B cell (primary cell): Measurements from ENCODE around the gene LDLRAD3. TPM values are rescaled to one million over a fixed set of nuclear protein-coding genes. Genes with fewer than 3 reads are reported as not detected.

ENCODE experiments used
- ATAC-seq: fragments of 200-7000 bp; cut with Tn5 transposase; one replicate; pipeline ENCODE4 v1.10.0; 2021; ENCODE audit warnings: low read depth, mild to moderate bottlenecking, moderate number of reproducible peaks, moderate library complexity
- CTCF ChIA-PET: fragments of 350-600 bp; sonication (Branson Sonifier 250); formaldehyde crosslinking; loops from one replicate; lab custom pipeline; 2021; ENCODE audit warnings: antibody characterized with exemption, inconsistent platforms; lab: Charles Lee
- POLR2A ChIA-PET: fragments of 350-600 bp; sonication (Branson Sonifier 250); formaldehyde crosslinking; loops from one replicate; lab custom pipeline; 2021; ENCODE audit warnings: antibody characterized with exemption; lab: Charles Lee
- DNase-seq: peaks from one replicate; pipeline ENCODE4 v3.0.0; 2013
- H2AFZ ChIP-seq: 2 replicates; pipeline ENCODE4 v1.6.1; 2012; ENCODE audit warnings: mild to moderate bottlenecking, low read depth, low read length; ENCODE audit not compliant: insufficient read depth, poor library complexity, severe bottlenecking
- H3K27ac ChIP-seq, 2 donors: 1 replicate in 1 of 2; 2 replicates in 1 of 2; pipeline ENCODE4 v1.5.1; 2012 to 2013; ENCODE audit warnings: low read length in 2 of 2, mild to moderate bottlenecking in 2 of 2, moderate library complexity in 1 of 2
- H3K27me3 ChIP-seq, 4 experiments: fragments of 200-600 bp in 1 of 4; sonication (generic) in 1 of 4; replicated peaks in 1 of 4; 1 replicate in 2 of 4; 2 replicates in 2 of 4; pipeline versions ENCODE4 v1.6.1 to v1.7.0; 2013 to 2016; ENCODE audit warnings: low read length in 3 of 4, mild to moderate bottlenecking in 2 of 4, mixed read lengths in 1 of 4, moderate library complexity in 1 of 4; ENCODE audit not compliant: insufficient read depth in 4 of 4, control insufficient read depth in 3 of 4; ENCODE audit errors: control extremely low read depth in 1 of 4
- H3K36me3 ChIP-seq, 2 experiments: replicated peaks in 1 of 2; 1 replicate in 1 of 2; 2 replicates in 1 of 2; pipeline versions ENCODE4 v1.6.1 to v1.7.1; 2013; ENCODE audit warnings: low read length in 1 of 2; ENCODE audit not compliant: insufficient read depth in 2 of 2, control insufficient read depth in 1 of 2; ENCODE audit errors: control extremely low read depth in 1 of 2, extremely low read depth in 1 of 2
- H3K4me1 ChIP-seq, 2 donors: fragments of 200-600 bp in 1 of 2; sonication (generic) in 1 of 2; 1 replicate in 1 of 2; 2 replicates in 1 of 2; pipeline versions ENCODE4 v1.5.1 to v1.6.1; 2013 to 2017; ENCODE audit warnings: low read length in 2 of 2; ENCODE audit not compliant: control insufficient read depth in 2 of 2, insufficient read depth in 2 of 2
- H3K4me2 ChIP-seq: replicated peaks from 2 replicates; pipeline ENCODE3; 2012; ENCODE audit warnings: mild to moderate bottlenecking, low read depth, low read length; ENCODE audit not compliant: poor library complexity, severe bottlenecking
- H3K4me3 ChIP-seq, 5 experiments: fragments of 200-600 bp in 1 of 5; sonication (generic) in 1 of 5; 1 replicate in 3 of 5; 2 replicates in 2 of 5; pipeline versions ENCODE4 v1.5.1 to v1.7.0; 2011 to 2016; ENCODE audit warnings: low read length in 4 of 5, mild to moderate bottlenecking in 4 of 5, low read depth in 2 of 5, control low read depth in 1 of 5, moderate library complexity in 1 of 5; ENCODE audit not compliant: insufficient read depth in 1 of 5; ENCODE audit errors: control extremely low read depth in 1 of 5, extremely low read depth in 1 of 5
- H3K79me2 ChIP-seq: fragments of 200-600 bp; sonication (generic); one replicate; pipeline ENCODE4 v1.6.0; 2016; ENCODE audit warnings: low read length; ENCODE audit not compliant: control insufficient read depth, insufficient read depth
- H3K9ac ChIP-seq: fragments of 200-600 bp; sonication (generic); 2 replicates; pipeline ENCODE4 v1.6.1; 2017; ENCODE audit warnings: mild to moderate bottlenecking, low read length, moderate library complexity
- H3K9me3 ChIP-seq, 3 donors: one replicate each; pipeline versions ENCODE4 v1.6.1 to v1.7.1; 2013; ENCODE audit warnings: low read length in 2 of 3; ENCODE audit not compliant: control insufficient read depth in 2 of 3, insufficient read depth in 1 of 3; ENCODE audit errors: control extremely low read depth in 1 of 3
- H4K20me1 ChIP-seq: 2 replicates; pipeline ENCODE4 v1.6.0; 2012; ENCODE audit warnings: mild to moderate bottlenecking, low read length; ENCODE audit not compliant: insufficient read depth, control insufficient read depth, poor library complexity, severe bottlenecking
- H3K27ac Mint-ChIP-seq: one replicate; pipeline ENCODE4 v1.8.0; 2021; ENCODE audit warnings: mixed read lengths
- H3K27me3 Mint-ChIP-seq: one replicate; pipeline ENCODE4 v1.8.0; 2021; ENCODE audit warnings: mixed read lengths
- H3K4me1 Mint-ChIP-seq: one replicate; pipeline ENCODE4 v1.8.0; 2021; ENCODE audit warnings: mixed read lengths
- H3K4me3 Mint-ChIP-seq: one replicate; pipeline ENCODE4 v1.8.0; 2021; ENCODE audit warnings: mixed read lengths
- H3K9me3 Mint-ChIP-seq: one replicate; pipeline ENCODE4 v1.8.0; 2022; ENCODE audit warnings: mixed read lengths; ENCODE audit not compliant: insufficient read depth
- CTCF ChIP-seq: fragments of 200-600 bp; IDR thresholded peaks from one replicate; pipeline ENCODE4 v1.8.0; 2022; ENCODE audit warnings: antibody characterized with exemption, mild to moderate bottlenecking
- EZH2 ChIP-seq: IDR thresholded peaks from 2 replicates; pipeline ENCODE4 v1.6.1; 2012; ENCODE audit warnings: borderline replicate concordance, low read depth, mild to moderate bottlenecking, moderate library complexity, low read length; ENCODE audit not compliant: insufficient read depth, poor library complexity, severe bottlenecking
- WGBS: methylation state at CpG from one replicate; pipeline ENCODE4 v1.1.5; 2013; ENCODE audit warnings: missing lambda C conversion rate; ENCODE audit not compliant: insufficient coverage; 5-methylcytosine and 5-hydroxymethylcytosine counted together
- intact Hi-C: fragments of 100-400 bp; cut with micrococcal nuclease; formaldehyde crosslinking; loops from one replicate; pipeline ENCODE4 v1.10.0; 2022
- polyA plus RNA-seq: library from polyadenylated mRNA; depleted of rRNA; stranded (reverse); fragments of >200 nt; gene quantifications from 2 replicates; pipeline ENCODE4 v1.2.3, GENCODE V29; 2012
- total RNA-seq, 2 donors: library from RNA; stranded (reverse); fragments of 120-200 nt in 1 of 2; gene quantifications; 1 replicate in 1 of 2; 2 replicates in 1 of 2; pipeline versions ENCODE4 v1.2.3 to v1.2.4, GENCODE V29; 2013 to 2022

The LDLRAD3 gene
- total and polyA plus RNA-seq, 2 donors (not counting 1 experiment from before 2014, with no cell fraction given) = 0.01 TPM; not detected in 1

GRCh38 chr11:36118084-36118483 is 174.2 kb downstream of the LDLRAD3 start:
- Mint-ChIP-seq H3K27ac (no peak overlapping the region), H3K9me3 (peaks cover 2% of the 10 kb centered on the region), H3K4me1 (no peaks in the 10 kb centered on the region), H3K4me3 (no peak overlapping the region), H3K27me3 (peaks cover 7% of the 10 kb centered on the region)
- Histone ChIP-seq H3K4me1 (no peaks in the 10 kb centered on the region), H3K27me3 (no peaks in the 10 kb centered on the region), H3K27ac (no peak overlapping the region), H2AFZ (no peak overlapping the region), H3K36me3 (no peaks in the 10 kb centered on the region), H3K79me2 (no peaks in the 10 kb centered on the region), H4K20me1 (no peaks in the 10 kb centered on the region), H3K4me3 (no peak overlapping the region), H3K9ac (no peak overlapping the region), H3K4me2 (no peak overlapping the region), H3K9me3 (peaks cover 0 to 8% (median 0%) of the 10 kb centered on the region in 3 donors)
- no peak for TF ChIP-seq EZH2
- TF ChIP-seq CTCF = no peak
- no peak for ATAC-seq
- intact Hi-C loops = no loop called here
- no peak for DNase-seq
- POLR2A ChIA-PET = no interaction called here
- CTCF ChIA-PET = interaction anchor here (0.6 kb wide), 1 partner anchor 780 kb away, joined by 3 read pairs; no protein-coding TSS in a partner anchor
- WGBS = 100% methylated on average over 1 of the region's 2 CpGs

DNA sequence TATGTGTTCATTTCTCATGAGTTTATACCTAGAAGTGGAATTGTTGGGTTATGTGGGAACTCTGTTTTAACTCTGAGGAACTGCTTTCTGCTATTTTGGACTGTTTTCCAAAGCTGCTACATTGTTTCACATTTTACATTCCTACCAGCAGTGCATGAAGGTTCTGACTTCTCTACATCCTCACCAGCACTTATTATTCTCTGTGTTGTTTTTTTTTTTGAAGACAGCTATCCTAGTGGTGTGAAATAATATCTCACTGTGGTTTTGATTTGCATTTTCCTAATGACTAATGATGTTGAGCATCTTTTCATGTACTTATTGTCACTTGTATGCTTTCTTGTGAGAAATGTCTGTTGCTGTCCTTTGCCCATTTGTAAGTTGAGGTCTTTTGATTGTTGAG is 175.4 kb downstream of the LDLRAD3 start:
- H3K4me2 ChIP-seq = no peak overlapping the region
- no peaks in the 10 kb centered on the region for H3K27me3 ChIP-seq
- H2AFZ ChIP-seq = no peak overlapping the region
- no peak overlapping the region for H3K9ac ChIP-seq
- Mint-ChIP-seq H3K9me3 (peaks cover 2% of the 10 kb centered on the region), H3K4me3 (no peak overlapping the region), H3K27me3 (peaks cover 7% of the 10 kb centered on the region), H3K4me1 (no peaks in the 10 kb centered on the region), H3K27ac (no peak overlapping the region)
- intact Hi-C loops = no loop called here
- H4K20me1 ChIP-seq = no peaks in the 10 kb centered on the region
- no peak for DNase-seq
- no peaks in the 10 kb centered on the region for H3K79me2 ChIP-seq
- H3K27ac ChIP-seq = no peak overlapping the region
- TF ChIP-seq CTCF (no peak), EZH2 (no peak)
- POLR2A ChIA-PET = interaction anchor here (0.5 kb wide), 1 partner anchor 786 kb away, joined by 6 read pairs; no protein-coding TSS in a partner anchor
- ATAC-seq = no peak
- H3K4me1 ChIP-seq = no peaks in the 10 kb centered on the region
- no peaks in the 10 kb centered on the region for H3K36me3 ChIP-seq
- CTCF ChIA-PET = interaction anchor here (0.8 to 0.9 kb wide), 2 partner anchors 8 to 13 kb away, joined by 3 to 4 read pairs; no protein-coding TSS in a partner anchor
- no peak overlapping the region for H3K4me3 ChIP-seq
- H3K9me3 ChIP-seq = peaks cover 0 to 4% (median 0%) of the 10 kb centered on the region in 3 donors
